CD4-positive, alpha-beta T cell (primary cell): ENCODE data around the gene EIF1AD. TPM values are rescaled to one million over a fixed set of nuclear protein-coding genes. Genes with fewer than 3 reads are reported as not detected.
"Not testable (repeated sequence)": the region's sequence is repeated elsewhere in the genome, so short reads cannot be mapped to it uniquely, and the experiment has no call there.

ENCODE experiments used
- ATAC-seq: fragments of 200-7000 bp; cut with Tn5 transposase; one replicate; pipeline ENCODE4 v1.10.0; 2022; ENCODE audit warnings: mild to moderate bottlenecking; ENCODE audit not compliant: poor library complexity
- CTCF ChIA-PET: fragments of 350-600 bp; sonication (Branson Sonifier 250); formaldehyde crosslinking; loops from one replicate; lab custom pipeline; 2021; ENCODE audit warnings: antibody characterized with exemption, inconsistent platforms; lab: Charles Lee
- POLR2A ChIA-PET: fragments of 350-600 bp; sonication (Branson Sonifier 250); formaldehyde crosslinking; loops from one replicate; lab custom pipeline; 2021; ENCODE audit warnings: antibody characterized with exemption, inconsistent platforms; lab: Charles Lee
- DNase-seq, 14 experiments: peaks; one replicate each; pipeline ENCODE4 v3.0.0-alpha.2; 2013 to 2020; ENCODE audit warnings: mixed read lengths in 2 of 14
- H3K27ac ChIP-seq, 2 donors: one replicate each; pipeline versions ENCODE4 v1.5.1 to v1.7.0; 2013; ENCODE audit warnings: low read length in 2 of 2, low read depth in 1 of 2, mild to moderate bottlenecking in 1 of 2
- H3K27me3 ChIP-seq, 2 experiments: 1 replicate in 1 of 2; 2 replicates in 1 of 2; pipeline versions ENCODE4 v1.6.1 to v1.7.0; 2013; ENCODE audit warnings: low read length in 2 of 2, control low read depth in 1 of 2, mild to moderate bottlenecking in 1 of 2, moderate library complexity in 1 of 2; ENCODE audit not compliant: insufficient read depth in 2 of 2, control insufficient read depth in 1 of 2
- H3K36me3 ChIP-seq: one replicate; pipeline ENCODE4 v1.6.1; 2013; ENCODE audit warnings: low read length, control low read depth; ENCODE audit not compliant: insufficient read depth
- H3K4me1 ChIP-seq: one replicate; pipeline ENCODE4 v1.6.1; 2013; ENCODE audit warnings: low read length, control low read depth; ENCODE audit not compliant: insufficient read depth
- H3K4me3 ChIP-seq: one replicate; pipeline ENCODE4 v1.5.1; 2013; ENCODE audit warnings: mild to moderate bottlenecking, low read length, moderate library complexity
- H3K9me3 ChIP-seq, 2 experiments: 1 replicate in 1 of 2; 2 replicates in 1 of 2; pipeline versions ENCODE4 v1.6.1 to v1.7.0; 2013; ENCODE audit warnings: low read length in 2 of 2, mild to moderate bottlenecking in 2 of 2, control low read depth in 1 of 2, moderate library complexity in 1 of 2; ENCODE audit not compliant: control insufficient read depth in 1 of 2, insufficient read depth in 1 of 2
- H3K27ac Mint-ChIP-seq: one replicate; pipeline ENCODE4 v1.8.0; 2020; ENCODE audit warnings: mixed read lengths
- H3K27me3 Mint-ChIP-seq: one replicate; pipeline ENCODE4 v1.8.0; 2021; ENCODE audit warnings: mixed read lengths
- H3K36me3 Mint-ChIP-seq: one replicate; pipeline ENCODE4 v1.8.0; 2021; ENCODE audit warnings: low read depth, mixed read lengths
- H3K4me1 Mint-ChIP-seq: one replicate; pipeline ENCODE4 v1.8.0; 2021; ENCODE audit warnings: low read depth, mixed read lengths
- H3K4me3 Mint-ChIP-seq: one replicate; pipeline ENCODE4 v1.8.0; 2020; ENCODE audit warnings: mild to moderate bottlenecking, mixed read lengths
- H3K9me3 Mint-ChIP-seq: one replicate; pipeline ENCODE4 v1.8.0; 2020; ENCODE audit warnings: mixed read lengths
- CTCF ChIP-seq: fragments of 200-600 bp; IDR thresholded peaks from one replicate; pipeline ENCODE4 v1.8.0; 2022; ENCODE audit warnings: antibody characterized with exemption, mild to moderate bottlenecking
- intact Hi-C, 2 experiments: fragments of 100-400 bp; cut with DNase I in 1 of 2; cut with micrococcal nuclease in 1 of 2; formaldehyde crosslinking; loops; one replicate each; pipeline versions ENCODE4 v1.15.1 to v1.9.0; 2023 to 2025; cut with DNase I, micrococcal nuclease
- total RNA-seq, 174 experiments: library from RNA in 2 of 174; stranded (reverse) in 2 of 174; gene quantifications; one replicate each; pipeline ENCODE4 v1.2.3 and lab custom pipeline; 2021 to 2026

The EIF1AD gene
- total RNA-seq, 2 experiments from 2014 or later, result 88.2 to 94.1 TPM

- H3K9me3 Mint-ChIP-seq, result no peaks in the 10 kb centered on the region
- H3K36me3 Mint-ChIP-seq, result no peaks in the 10 kb centered on the region
- Histone ChIP-seq H3K36me3 (no peaks in the 10 kb centered on the region), H3K27ac (no peak overlapping the region), H3K27me3 (peaks cover 23 to 25% of the 10 kb centered on the region in 2 experiments), H3K9me3 (peaks cover 0 to 5% of the 10 kb centered on the region in 2 experiments), H3K4me3 (no peak overlapping the region), H3K4me1 (peaks cover 11% of the 10 kb centered on the region)
- POLR2A ChIA-PET, result interaction anchor here (0.8 to 1.6 kb wide), 2 partner anchors 10 to 153 kb away, joined by 4 read pairs; partner anchors contain the start of genes BANF1 and MUS81
- H3K27ac Mint-ChIP-seq, result no peak overlapping the region
- ATAC-seq, result peak; percentile 11
- DNase-seq, result no peak
- CTCF ChIA-PET, result no interaction called here
- no peaks in the 10 kb centered on the region for H3K4me1 Mint-ChIP-seq
- H3K4me3 Mint-ChIP-seq, result no peak overlapping the region
- TF ChIP-seq CTCF, result no peak
- peaks cover 23% of the 10 kb centered on the region for H3K27me3 Mint-ChIP-seq
- intact Hi-C loops, result no loop called here
Measured at GRCh38 chr11:66012371-66012945, 10.5 kb upstream of the EIF1AD start.

GRCh38 chr11:66011785-66012303 is 9.9 kb upstream of the EIF1AD start, which contains the start of gene CST6:
Gene CST6 (plus strand): TSS chr11:66012008. CDS start chr11:66012045, 37 bp downstream.
- ChIA-PET POLR2A (interaction anchor here (1.6 kb wide), 1 partner anchor 152 kb away, joined by 4 read pairs; the partner anchor contains the start of gene MUS81), CTCF (interaction anchor here (0.8 kb wide), 1 partner anchor 10 kb away, joined by 4 read pairs; no protein-coding TSS in a partner anchor)
- H3K36me3 ChIP-seq, result no peaks in the 10 kb centered on the region
- no peaks in the 10 kb centered on the region for H3K36me3 Mint-ChIP-seq
- intact Hi-C loops, result no loop called here
- DNase-seq, result no peak
- H3K27ac Mint-ChIP-seq, result no peak within 1 kb of the TSS
- no peaks in the 10 kb centered on the region for H3K4me1 Mint-ChIP-seq
- peaks cover 0 to 5% of the 10 kb centered on the region in 2 experiments for H3K9me3 ChIP-seq
- peaks cover 11% of the 10 kb centered on the region for H3K4me1 ChIP-seq
- H3K27me3 Mint-ChIP-seq, result peaks cover 23% of the 10 kb centered on the region
- H3K9me3 Mint-ChIP-seq, result no peaks in the 10 kb centered on the region
- H3K4me3 Mint-ChIP-seq, result no peak within 1 kb of the TSS
- ATAC-seq, result peak; percentile 39
- no peak for TF ChIP-seq CTCF
- H3K27ac ChIP-seq, result no peak within 1 kb of the TSS
- peaks cover 23 to 25% of the 10 kb centered on the region in 2 experiments for H3K27me3 ChIP-seq
- H3K4me3 ChIP-seq, result no peak within 1 kb of the TSS

- intact Hi-C loops, result no loop called here
- H3K4me3 ChIP-seq, result no peak overlapping the region
- DNase-seq (no peak), ATAC-seq (no peak)
- H3K27me3 ChIP-seq, result peaks cover 23 to 25% of the 10 kb centered on the region in 2 experiments
- no peaks in the 10 kb centered on the region for H3K4me1 Mint-ChIP-seq
- H3K27ac Mint-ChIP-seq, result no peak overlapping the region
- H3K4me1 ChIP-seq, result peaks cover 11% of the 10 kb centered on the region
- TF ChIP-seq CTCF, result no peak
- H3K27me3 Mint-ChIP-seq, result peaks cover 23% of the 10 kb centered on the region
- H3K27ac ChIP-seq, result no peak overlapping the region
- H3K9me3 ChIP-seq, result peaks cover 0 to 5% of the 10 kb centered on the region in 2 experiments
- H3K36me3 Mint-ChIP-seq, result no peaks in the 10 kb centered on the region
- no peak overlapping the region for H3K4me3 Mint-ChIP-seq
- POLR2A ChIA-PET, result interaction anchor here (1.6 kb wide), 1 partner anchor 152 kb away, joined by 4 read pairs; the partner anchor contains the start of gene MUS81
- no peaks in the 10 kb centered on the region for H3K36me3 ChIP-seq
- CTCF ChIA-PET, result interaction anchor here (0.8 kb wide), 1 partner anchor 11 kb away, joined by 4 read pairs; no protein-coding TSS in a partner anchor
- H3K9me3 Mint-ChIP-seq, result no peaks in the 10 kb centered on the region
Measured at GRCh38 chr11:66011239-66011784, 9.4 kb upstream of the EIF1AD start.

GRCh38 chr11:66010036-66010435 is 8.1 kb upstream of the EIF1AD start:
- H3K4me3 ChIP-seq, H3K27ac Mint-ChIP-seq, H3K9me3 ChIP-seq, H3K9me3 Mint-ChIP-seq, H3K4me1 Mint-ChIP-seq, H3K36me3 ChIP-seq, intact Hi-C loops, H3K36me3 Mint-ChIP-seq, DNase-seq, H3K27ac ChIP-seq, ATAC-seq, POLR2A ChIA-PET, H3K4me3 Mint-ChIP-seq: not testable (repeated sequence)
- peaks cover 11% of the 10 kb centered on the region for H3K4me1 ChIP-seq
- peaks cover 23 to 25% of the 10 kb centered on the region in 2 experiments for H3K27me3 ChIP-seq
- H3K27me3 Mint-ChIP-seq, result peaks cover 23% of the 10 kb centered on the region
- CTCF ChIA-PET, result interaction anchor here (1.1 kb wide), 2 partner anchors 12 to 126 kb away, joined by 3 to 5 read pairs; no protein-coding TSS in a partner anchor
